HG03439 (cell line): ENCODE data around the gene KCNK2.

ENCODE experiments used
- ATAC-seq: cut with Tn5 transposase; IDR thresholded peaks from one replicate; pipeline ENCODE4 v1.9.1; 2021; ENCODE audit warnings: mild to moderate bottlenecking, moderate library complexity; ENCODE audit not compliant: unreplicated experiment

The KCNK2 gene

GRCh38 chr1:215082532-215083382 lies at the start of gene KCNK2:
Gene KCNK2 (plus strand): TSS chr1:215082737. CDS start chr1:215083386, 649 bp downstream.
- ATAC-seq = no peak

GRCh38 chr1:215032911-215033526 lies 49.5 kb upstream of the KCNK2 start:
- ATAC-seq = no peak

- ATAC-seq = no peak
These were observed 42.3 kb upstream of the KCNK2 start for GRCh38 chr1:215040190-215040589.

- ATAC-seq = no peak
These were observed 39.1 kb upstream of the KCNK2 start for GRCh38 chr1:215043401-215043800.

- no peak for ATAC-seq
These were observed 38.4 kb upstream of the KCNK2 start for GRCh38 chr1:215044151-215044550.

GRCh38 chr1:215045698-215046308 lies 36.7 kb upstream of the KCNK2 start:
- no peak for ATAC-seq

- ATAC-seq = no peak
These were observed 30.1 kb upstream of the KCNK2 start for GRCh38 chr1:215052256-215053015.

GRCh38 chr1:215054266-215054665 lies 28.3 kb upstream of the KCNK2 start:
- no peak for ATAC-seq

- no peak for ATAC-seq
These were observed 27.1 kb upstream of the KCNK2 start for GRCh38 chr1:215055281-215055935.

- ATAC-seq = no peak
These were observed 26.0 kb upstream of the KCNK2 start for GRCh38 chr1:215056584-215056983.

GRCh38 chr1:215059947-215060346 lies 22.6 kb upstream of the KCNK2 start:
- no peak for ATAC-seq

GRCh38 chr1:215064327-215064726 lies 18.2 kb upstream of the KCNK2 start:
- ATAC-seq = no peak

GRCh38 chr1:215071078-215071477 lies 11.5 kb upstream of the KCNK2 start:
- no peak for ATAC-seq

- ATAC-seq = no peak
These were observed 6.2 kb upstream of the KCNK2 start for GRCh38 chr1:215076322-215076721.

- ATAC-seq = no peak
These were observed 3.1 kb upstream of the KCNK2 start for GRCh38 chr1:215079456-215079855.

GRCh38 chr1:215081661-215082531 lies 641 bp upstream of the KCNK2 start:
- ATAC-seq = no peak

GRCh38 chr1:215083383-215083961 lies 935 bp downstream of the KCNK2 start:
- ATAC-seq = no peak

- no peak for ATAC-seq
These were observed 2.1 kb downstream of the KCNK2 start for GRCh38 chr1:215084621-215085020.

GRCh38 chr1:215087603-215088002 lies 5.1 kb downstream of the KCNK2 start:
- no peak for ATAC-seq
